NCI-H146 treated with DMSO at 0.1 percent for 48 hours (cell line): ENCODE data around the gene FAR2.

ENCODE experiments used
- DNase-seq: peaks from one replicate; lab custom pipeline; 2025; ENCODE audit not compliant: unreplicated experiment; lab: John Stamatoyannopoulos, UW

The FAR2 gene

DNA sequence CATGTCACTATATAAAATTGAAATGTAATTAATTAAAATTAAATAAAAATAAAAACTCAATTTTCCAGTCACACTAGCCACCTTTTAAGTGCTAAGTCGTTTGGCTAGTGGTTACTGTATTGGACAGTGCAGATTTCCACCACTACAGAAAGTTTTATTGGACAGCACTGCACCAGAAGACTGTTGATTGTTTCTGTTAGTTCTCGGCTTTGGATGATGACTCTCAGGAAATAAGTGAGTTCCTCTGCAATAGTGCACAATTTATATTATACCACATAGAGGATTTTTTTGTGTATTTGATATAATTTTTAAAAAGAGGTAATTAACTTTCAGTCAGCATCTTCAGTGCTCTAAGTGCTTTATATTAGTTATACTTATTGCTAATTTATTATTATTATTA is 52.7 kb downstream of the FAR2 start:
- no peak for DNase-seq

GRCh38 chr12:29204521-29204920 is 55.4 kb downstream of the FAR2 start:
- no peak for DNase-seq

DNA sequence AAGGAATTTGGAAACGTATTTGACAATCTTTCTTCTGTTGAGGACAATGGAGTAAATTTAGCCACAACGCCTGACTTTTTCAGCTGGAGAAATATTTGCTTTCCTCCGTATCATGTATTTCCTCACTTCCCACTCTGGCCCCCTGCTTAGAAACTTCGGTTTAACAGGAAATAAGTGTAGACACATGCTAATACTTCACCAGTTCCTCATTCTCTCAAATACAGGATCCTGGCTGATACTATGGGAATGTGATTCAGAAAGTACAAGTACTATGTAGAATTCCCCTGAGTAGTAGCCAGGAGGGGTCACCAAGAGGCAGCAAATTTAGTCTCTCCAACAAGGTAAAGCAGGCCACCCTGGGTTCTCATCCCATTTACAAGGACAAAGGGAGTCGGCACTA is 58.0 kb downstream of the FAR2 start:
- DNase-seq: no peak

DNA sequence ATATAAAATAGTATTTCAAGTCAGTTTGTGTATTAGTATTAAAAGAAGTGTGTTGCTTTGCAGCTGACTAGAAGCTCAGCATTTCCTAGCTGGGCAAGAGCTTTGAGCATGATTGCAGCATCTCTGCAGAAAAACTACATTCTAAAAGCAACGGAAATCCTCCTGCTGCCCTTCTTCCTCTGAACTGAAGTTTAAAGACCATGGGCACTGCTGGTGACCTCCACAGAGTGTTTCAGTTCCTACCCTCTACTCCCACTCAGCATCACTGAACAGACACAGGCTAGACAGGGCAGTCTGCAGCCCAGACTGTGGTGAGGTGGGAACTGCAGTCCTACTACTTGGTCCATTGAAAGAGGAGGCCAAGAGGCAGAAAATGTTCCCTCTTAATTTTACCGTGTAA is 59.0 kb downstream of the FAR2 start:
- DNase-seq: no peak

- DNase-seq: no peak
Observed at GRCh38 chr12:29208936-29209701, 60.0 kb downstream of the FAR2 start.

- no peak for DNase-seq
Observed at GRCh38 chr12:29211696-29212095, 62.6 kb downstream of the FAR2 start.

DNA sequence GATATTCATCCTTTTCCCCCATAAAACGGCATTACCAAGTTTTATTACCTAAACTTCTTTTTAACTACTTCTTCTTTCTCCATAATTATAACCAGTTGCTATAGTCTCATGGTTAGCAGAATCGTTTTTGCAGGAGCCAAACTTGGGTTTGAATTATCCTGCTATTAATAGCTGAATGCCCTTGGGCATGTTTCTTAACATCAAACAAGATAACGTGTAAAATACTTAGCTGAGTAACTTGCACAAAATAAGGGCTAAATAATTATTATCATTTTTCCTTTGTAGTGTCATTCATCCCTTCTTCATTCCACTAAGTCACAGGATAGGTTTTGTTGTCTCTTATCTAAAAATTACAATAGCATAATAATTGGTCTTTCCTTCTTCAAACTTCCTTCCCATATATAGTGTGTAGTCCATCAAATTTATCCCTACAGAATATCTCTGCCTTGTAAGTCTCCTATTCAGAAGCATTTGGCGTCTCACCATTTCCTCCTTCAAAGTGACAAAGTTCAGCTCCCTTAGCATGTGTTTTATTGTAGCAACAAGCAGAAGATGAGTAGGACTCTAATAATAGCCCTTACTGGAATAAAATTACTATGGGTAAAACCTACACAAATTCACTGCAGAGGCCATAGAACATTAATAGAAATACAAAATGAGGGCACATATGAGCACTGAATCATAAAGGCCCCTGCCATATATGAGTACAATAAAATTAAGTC is 63.8 kb downstream of the FAR2 start:
- no peak for DNase-seq

GRCh38 chr12:29216266-29216665 is 67.2 kb downstream of the FAR2 start:
- DNase-seq: no peak

GRCh38 chr12:29216797-29217575 is 67.9 kb downstream of the FAR2 start:
- DNase-seq: no peak

GRCh38 chr12:29220632-29221336 is 71.7 kb downstream of the FAR2 start:
- no peak for DNase-seq

DNA sequence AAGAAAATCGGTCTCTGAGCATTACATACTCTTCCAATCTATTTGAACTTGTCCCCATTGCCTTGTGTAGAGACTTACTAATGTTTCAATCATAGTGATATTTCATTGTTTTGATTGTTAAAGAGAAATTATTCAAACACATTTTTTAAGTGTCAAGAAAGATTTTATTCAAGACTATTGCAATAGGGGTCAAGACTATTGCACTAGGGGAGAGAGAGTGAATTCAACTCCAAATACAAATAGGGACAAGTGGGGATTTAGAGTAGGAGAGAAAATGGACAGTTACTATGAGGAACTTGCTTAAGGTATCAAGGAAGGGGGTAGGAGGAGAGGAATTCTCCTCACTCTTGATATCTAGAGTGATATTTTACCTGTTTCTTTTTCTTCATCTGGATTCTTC is 73.1 kb downstream of the FAR2 start:
- no peak for DNase-seq

- no peak for DNase-seq
Observed at GRCh38 chr12:29223426-29223825, 74.3 kb downstream of the FAR2 start.

DNA sequence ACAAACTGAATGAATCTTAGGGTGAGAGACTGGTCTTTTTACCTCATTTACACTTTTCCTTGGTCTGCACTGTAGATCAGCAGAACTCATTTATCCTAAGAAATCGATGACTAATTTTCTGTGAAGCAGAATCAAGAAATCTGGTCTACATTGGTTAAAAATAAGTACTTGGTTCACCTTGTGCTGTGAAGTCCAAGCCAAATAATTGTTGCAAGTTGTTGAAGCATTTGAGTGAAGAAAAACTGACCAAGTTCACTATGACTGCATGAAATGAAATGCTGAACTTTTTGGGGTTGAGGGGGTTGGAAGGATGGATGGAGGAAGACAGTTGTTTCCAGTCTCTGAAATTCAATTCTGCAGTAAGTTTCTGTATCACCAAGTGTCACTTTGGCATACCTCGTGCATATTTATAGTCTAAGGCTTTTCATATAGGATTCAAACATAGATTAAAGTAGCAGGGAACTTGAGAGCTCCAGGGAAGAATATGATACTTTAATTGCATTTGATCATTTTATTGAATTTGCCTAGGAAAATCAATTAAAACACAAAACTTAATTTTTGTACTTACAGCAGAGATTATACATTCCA is 75.0 kb downstream of the FAR2 start:
- no peak for DNase-seq

DNA sequence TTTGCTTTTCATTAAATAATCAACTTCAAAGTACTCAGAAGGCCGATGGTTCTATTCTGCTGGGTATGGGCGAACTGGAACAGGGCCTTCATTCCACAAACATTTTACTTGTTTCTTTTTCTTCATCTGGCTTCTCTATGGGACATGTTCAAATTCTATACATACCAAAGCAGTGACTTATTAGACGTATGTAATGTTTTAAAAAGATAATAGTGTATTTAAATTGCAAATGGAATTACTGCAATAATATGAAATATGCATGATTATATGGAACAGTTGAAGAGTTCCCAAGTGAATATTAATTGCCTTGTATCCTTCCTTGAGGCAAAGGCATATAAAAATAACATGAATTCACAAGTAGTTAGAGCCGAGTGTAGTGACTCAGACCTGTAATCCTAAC is 75.5 kb downstream of the FAR2 start:
- no peak for DNase-seq

DNA sequence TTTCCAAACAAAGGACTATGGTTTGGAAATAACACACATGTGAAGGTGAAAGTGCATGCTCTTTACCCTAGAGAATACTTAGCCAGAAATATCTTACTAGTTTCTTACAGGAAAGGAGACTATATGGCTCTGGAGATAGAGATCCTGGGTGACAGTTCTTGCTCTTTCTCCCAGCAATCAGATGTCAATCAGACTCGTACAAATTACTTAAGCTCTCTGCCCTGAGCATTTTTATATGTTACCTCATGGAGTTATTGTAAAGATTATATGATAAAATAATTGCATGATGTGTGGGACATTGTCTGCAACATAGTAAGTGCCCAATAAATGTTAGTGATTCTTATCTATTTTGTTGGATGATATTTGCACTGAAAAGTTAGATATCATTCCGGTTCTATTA is 76.8 kb downstream of the FAR2 start:
- no peak for DNase-seq

- DNase-seq: no peak
Observed at GRCh38 chr12:29226616-29227015, 77.5 kb downstream of the FAR2 start.

- DNase-seq: no peak
Observed at GRCh38 chr12:29228474-29229157, 79.5 kb downstream of the FAR2 start.

DNA sequence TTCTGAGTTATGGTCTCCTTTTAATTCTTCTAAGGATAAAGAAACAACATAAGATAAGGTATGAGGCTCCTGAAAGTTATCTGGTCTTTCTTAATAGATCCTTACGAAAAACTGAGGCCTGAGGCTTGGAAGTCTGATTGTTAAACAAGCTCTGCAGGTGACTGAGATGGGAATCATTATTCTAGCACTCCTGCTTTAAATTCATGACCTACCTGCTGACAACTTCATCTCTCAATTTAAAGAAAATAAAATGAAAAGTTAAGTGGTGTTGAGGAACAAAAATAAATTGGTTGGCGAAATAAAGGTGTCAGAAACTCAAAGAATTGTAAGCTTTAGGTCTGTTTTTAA is 80.1 kb downstream of the FAR2 start:
- no peak for DNase-seq

DNA sequence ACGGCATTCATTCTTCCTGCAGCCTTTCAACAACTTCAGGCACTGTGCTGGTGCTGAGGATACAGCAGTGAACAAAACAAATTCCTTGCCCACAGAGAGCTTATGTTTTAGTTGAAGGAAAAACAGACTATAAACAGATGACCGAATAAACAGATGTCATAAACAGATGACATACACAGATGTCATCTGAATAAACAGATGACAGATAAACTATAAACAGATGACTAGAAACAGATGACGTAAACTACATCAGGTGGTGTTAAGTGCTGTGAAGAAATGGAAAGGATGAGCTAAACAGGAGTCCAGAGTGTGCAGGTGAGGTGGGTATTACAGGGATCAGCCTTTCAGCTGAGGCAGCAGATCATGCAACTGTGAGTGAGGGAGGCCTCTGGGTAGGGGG is 80.9 kb downstream of the FAR2 start:
- no peak for DNase-seq

GRCh38 chr12:29230800-29231560 is 81.9 kb downstream of the FAR2 start:
- DNase-seq: no peak
